HG03378 (cell line): ENCODE data around the gene UBE3B.
"Not testable (repeated sequence)": the region's sequence is repeated elsewhere in the genome, so short reads cannot be mapped to it uniquely, and the experiment has no call there.

Source experiments
- ATAC-seq: cut with Tn5 transposase; IDR thresholded peaks from one replicate; pipeline ENCODE4 v1.9.1; 2021; ENCODE audit warnings: mild to moderate bottlenecking, moderate library complexity; ENCODE audit not compliant: unreplicated experiment

UBE3B gene

DNA sequence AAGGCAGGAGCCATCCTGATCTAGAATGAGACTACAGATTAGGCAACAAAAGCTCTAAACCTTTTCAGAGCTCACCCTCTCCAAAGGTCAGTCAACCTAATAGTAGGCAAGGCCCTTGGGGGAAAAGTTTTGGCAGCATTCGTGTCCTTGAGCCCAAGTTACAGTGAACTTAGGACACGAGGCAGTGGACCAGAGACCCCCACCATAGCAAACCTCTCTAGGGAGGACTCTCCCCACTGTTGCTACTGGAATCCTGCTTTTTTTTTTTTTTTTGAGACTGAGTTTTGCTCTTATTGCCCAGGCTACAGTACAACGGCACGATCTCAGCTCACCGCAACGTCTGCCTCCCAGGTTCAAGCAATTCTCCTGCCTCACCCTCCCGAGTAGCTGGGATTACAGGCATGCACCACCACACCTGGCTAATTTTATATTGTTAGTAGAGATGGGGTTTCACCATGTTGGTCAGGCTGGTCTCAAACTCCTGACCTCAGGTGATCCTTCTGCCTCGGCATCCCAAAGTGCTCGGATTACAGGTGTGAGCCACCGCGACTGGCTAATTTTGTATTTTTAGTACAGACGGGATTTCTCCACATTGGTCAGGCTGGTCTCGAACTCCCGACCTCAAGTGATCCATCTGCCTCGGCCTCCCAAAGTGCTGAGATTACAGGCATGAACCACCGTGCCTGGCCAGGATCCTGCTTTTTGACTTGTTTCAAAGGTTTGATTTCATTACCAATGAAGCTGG lies 3.7 kb upstream of the UBE3B start:
- ATAC-seq = not testable (repeated sequence)

DNA sequence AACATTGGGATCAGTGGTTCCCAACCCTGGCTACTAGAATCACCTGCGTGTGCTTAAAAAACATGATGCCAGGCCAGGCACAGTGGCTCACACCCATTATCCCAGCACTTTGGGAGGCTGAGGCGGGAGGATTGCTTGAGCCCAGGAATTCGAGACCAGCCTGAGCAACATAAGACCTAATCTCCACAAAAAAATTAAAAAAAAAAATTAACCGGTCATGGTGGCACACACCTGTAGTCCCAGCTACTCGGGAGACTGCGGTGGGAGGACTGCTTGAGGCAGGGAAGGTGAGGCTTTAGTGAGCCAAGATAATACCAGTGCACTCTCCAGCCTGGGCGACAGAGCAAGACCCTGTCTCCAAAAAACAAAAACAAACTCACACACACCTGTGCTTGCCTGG lies 2.3 kb upstream of the UBE3B start:
- ATAC-seq = no peak

DNA sequence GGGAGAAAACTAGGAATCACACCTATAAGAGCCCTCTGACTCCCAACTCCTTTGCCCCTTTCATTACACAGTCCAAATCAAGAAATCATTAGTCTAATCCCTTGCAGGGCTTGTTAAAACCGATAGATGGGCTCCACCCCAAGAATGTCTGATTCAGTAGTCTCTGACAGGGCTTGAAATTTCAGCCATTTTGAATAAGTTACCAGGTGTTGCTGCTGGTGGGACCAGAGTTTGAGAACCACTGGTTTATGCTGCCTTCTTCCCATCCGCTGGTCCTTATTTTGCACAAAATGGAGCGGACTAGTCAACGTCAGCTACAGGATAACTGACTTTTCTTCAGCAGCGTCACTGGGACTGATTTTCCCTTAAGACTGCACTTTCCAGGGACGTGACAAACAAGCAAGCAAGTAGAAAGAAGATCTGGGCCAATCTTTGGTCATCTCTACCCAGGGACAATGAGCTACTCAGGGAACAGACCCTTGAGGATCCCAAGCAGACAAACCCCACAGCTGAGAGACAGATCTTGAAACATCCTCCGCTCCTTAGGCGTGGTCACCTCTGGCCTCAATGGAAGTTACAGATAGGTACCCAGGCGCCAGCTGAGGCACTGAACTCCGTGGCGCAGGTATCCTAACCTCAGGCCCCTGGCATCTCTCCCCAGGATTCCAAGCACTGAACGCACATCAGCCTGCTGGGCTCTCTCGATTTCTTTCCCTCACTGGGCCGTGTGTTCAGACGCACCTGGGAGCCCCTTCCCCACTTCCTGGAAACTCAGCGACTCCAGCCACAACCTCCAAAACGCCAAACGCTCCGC lies 1.2 kb upstream of the UBE3B start:
- no peak for ATAC-seq

DNA sequence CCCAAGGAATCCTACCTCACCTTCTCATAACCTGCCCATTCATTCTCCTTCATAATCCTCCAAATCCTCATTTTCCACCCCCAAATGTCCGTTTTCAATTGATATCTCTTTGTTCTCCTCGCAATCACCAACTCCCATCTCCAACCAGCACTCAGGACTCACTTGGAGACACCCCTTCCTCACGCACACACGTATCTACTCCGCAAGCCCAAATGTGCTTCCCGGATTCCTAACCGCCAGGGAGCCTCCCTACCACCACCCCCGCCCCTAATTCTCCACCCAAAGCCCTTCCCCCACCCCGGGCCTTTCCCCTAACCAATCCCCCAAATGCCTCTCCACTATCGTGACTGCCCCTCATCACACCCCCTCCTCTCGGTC lies 638 bp upstream of the UBE3B start:
- no peak for ATAC-seq

DNA sequence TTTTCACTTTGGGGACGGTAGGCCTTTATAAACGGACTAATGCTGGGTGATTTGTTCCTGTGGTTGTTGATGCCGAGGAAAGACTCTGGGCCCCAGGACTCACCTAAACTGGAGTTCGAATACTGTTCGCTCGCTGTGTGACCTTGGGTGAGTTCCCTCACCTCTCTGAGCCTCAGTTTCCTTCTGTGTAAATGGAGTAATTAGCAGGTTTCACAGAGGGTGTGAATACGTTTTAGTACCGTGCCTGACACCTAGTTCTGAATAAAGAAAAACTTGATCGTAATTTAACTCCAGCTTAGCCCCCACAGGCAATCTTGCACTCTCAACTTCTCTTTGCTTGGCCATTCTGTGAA lies 505 bp downstream of the UBE3B start:
- no peak for ATAC-seq

DNA sequence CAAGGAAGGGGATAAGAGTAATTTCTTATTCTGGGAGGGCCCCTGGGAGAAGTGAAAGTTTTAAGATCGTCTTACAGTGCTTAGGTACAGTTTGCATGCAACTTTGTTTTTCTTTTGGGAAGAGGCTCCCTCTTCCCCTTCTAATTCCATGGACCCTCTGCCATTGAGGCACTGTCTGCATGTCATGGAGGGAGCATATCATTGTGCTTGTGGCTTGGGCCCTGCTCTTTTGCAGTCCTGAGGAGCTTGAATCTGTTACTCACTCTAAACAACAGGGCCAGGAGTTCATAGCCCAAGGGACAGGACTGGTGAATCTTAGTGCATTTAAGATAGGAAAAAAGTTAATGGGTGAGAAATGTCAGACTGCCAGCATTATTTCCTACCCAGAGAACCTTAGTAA lies 2.3 kb downstream of the UBE3B start:
- ATAC-seq = no peak

DNA sequence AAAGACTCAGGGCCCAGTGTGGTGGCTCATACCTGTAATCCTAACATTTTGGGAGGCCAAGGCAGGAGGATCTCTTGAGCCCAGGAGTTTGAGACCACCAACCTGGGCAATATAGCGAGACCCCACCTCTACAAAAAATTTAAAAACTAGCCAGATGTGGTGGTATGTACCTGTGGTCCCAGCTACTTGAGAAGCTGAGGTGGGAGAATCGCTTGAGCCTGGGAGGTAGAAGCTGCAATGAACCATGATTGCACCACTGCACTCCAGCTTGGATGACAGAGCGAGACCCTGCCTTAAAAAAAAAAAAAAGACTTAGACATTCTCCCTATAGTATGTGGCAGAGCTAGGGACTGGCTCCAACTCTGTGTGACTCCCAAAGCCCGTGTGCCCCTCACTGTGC lies 2.9 kb downstream of the UBE3B start:
- ATAC-seq = no peak

DNA sequence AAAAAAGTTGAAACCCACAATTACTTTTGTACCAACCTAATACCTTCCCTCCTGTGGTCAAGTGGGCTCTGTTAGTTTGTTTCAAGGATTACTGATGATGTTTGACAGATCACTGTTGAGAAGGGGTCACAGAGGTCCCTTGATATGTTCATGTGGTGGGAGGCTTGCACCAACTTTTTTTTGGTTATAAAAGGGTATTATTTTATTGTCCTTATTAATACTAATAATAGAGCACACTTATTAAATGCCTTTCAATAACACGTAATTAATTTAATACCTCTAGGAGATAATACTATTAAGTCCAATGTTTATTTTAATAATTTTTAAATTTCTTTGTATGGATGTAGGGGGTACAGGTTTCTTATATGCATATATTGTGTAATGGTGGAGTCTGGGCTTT lies 4.4 kb downstream of the UBE3B start:
- no peak for ATAC-seq

DNA sequence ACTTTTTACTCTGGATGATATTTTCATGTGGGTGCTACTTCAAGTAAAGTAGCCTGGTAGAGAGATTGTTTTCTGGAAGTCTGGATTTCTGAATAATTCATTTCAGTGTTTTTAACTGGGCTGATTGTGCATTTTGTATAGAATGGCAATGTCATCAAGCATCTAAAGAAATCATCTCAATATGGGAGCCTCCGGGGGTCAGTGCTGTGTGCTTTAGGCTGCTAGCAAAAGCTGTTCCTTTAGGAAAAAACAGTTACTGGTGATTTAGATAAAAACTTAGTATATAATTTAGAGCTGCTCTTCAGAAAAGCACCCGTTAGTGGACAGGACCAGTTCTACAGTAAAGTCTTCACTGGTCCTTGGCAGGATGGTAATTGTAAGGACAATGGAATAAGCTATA lies 5.1 kb downstream of the UBE3B start:
- ATAC-seq = no peak

DNA sequence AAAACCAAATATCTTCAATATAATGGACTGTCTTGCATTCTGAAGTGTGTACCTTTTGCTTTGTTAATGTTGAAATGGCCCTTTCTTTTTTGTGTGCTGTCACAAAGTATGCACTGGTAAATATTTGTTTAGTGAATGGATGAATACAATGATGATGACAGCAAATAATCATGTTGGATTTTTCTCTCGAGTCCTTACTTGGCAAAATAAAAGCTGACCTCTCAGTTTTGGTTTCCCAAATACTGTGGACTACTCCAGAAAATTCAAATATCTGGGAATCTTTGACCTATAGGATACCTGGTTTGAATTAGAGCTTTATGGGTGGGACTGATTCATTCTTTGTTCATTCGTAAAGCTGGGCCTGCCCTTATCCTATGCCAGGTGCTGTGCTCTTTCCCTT lies 5.5 kb downstream of the UBE3B start:
- no peak for ATAC-seq

DNA sequence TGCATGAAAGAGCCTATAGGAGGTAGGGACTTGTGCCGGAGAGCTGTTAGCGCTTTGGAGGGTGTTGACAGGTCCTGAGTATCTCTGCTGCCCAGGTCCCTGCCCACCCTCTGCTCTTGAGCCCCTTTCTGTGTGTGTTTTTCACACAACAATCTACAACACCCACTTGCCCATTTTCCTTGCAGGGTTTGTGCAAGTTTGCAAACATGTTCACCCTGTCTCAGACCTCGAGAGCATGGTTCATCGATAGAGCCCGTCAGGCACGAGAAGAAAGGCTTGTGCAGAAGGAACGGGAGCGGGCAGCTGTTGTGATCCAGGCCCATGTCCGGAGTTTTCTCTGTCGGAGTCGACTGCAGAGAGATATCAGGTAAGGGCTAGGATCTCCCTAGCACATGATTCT lies 5.9 kb downstream of the UBE3B start:
- no peak for ATAC-seq

DNA sequence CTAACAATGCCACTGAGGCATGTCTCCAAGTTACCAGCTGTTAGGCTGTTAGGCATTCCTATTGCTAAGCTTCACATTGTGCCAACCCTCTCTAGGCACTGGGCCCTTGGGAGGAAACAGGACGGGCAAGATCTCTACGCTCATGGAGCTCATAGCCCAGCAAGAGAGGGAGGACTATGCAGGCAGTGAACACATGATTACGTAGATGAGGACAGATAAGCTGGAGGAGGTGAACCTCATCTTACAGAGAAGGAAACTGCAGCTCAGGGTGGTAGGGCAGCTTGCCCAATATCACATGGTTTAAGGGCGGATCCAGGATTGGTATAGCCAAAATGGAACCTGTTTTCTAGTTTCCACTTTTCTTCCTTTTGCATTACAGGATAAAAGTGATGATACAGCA lies 7.8 kb downstream of the UBE3B start:
- no peak for ATAC-seq

DNA sequence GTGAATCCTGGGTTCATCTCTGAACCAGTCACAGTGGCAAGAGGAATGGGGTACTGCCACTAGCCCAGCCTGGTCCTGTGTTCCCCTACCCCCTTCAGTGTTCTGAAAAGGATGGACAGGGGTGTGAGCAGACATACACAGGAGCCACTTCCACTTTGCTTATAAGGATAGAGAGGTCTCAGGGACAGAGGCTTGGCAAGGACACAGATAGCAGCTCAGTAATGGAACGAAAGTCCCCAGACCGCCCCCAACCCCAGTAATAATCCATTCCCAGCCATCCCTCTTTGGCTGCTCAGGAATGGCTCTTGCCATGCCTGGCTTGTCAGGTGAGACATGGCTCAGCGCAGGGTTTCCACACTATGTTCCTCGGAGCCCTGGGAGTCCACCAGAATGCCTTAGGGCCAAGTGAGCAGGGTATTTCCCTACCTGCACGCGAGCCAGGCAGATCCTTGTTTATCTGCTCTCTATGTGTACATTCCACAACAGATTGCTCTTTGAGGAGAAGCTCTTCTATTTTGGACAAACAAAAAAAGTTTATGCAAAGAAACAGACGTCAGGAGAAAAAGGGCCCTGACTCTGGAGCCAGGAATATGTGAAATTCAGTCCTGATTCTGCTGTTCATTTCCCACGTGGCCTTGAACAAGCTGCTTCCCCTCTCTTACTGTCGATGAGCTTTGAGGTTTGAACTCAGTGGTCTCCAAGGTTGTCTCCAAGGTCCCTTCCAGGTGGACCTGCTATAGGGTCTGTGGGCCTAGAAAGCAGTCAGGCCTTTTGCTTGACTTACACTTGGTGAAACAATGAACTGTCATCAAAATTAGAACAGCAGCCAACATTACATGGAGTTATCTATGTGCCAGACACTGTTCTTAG lies 10.0 kb downstream of the UBE3B start:
- ATAC-seq = no peak

DNA sequence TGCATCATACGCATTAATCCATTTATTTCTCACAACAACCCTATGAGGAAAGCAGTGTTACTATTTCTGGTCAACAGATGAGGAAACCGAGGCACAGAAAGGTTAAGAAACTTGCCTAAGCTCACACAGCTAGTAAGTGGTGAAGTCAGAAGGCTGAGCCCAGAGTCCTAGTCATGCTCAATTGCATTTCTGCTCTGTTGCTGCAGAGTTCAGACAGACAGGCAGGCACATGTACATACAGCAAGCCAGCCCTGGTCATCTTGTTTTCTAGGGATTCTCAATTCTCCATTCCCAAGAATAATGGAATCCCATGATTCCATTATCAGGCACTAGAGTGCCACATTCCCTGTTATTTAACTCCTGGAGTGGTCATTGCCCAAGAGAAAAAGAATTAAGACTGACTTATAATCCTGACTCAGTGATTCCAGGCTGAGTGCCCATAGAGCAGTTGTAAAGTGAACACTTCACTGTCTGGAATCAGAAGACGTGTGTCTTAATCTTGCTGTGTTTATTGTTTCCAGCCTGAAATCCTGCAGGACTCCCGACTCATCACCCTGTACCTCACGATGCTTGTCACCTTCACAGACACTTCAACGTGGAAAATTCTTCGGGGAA lies 10.7 kb downstream of the UBE3B start:
- no peak for ATAC-seq

DNA sequence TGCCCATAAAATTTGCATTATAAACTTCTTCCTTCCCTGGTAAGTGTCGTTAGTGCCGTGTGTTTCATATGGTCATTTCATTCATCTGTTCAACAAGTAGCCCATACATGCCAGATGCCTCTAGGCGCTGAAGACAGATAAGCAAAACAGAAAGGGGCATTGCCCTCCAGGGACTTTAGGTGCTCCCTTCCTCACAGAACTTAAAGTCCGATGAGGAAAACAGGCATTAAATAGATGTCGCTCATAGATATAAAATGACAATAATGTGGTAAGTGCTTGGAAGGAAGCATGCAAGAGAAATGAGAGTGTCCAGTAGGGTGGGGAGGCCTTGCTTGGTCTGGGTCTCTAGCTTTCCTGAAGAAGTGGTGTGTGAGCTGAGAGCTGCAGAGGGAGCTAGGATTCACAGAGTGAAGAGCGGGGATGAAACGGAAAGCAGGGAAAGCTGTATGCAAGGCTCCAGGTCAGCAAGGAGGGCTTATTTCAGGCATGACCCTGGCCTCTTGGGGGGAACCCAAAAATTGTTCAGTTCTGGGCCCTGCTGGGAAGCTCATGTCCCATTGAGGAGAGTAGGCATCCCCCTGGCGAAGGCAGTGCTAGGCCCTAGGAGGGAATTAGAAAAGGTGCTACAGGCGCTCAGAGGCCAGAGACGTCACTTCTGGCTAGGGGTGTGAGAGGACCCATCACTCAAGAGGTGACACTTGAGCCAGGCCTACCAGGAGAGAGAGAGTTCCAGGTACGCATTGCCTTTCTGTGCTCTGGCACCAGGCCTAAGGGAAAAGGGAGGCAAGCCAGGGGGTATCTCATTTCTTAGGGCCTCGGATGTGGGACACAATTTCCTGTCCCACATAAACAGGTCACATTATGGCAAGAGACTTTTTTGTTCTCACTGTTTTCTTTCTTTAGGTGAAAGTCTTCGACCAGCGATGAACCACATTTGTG lies 11.9 kb downstream of the UBE3B start:
- ATAC-seq = no peak

DNA sequence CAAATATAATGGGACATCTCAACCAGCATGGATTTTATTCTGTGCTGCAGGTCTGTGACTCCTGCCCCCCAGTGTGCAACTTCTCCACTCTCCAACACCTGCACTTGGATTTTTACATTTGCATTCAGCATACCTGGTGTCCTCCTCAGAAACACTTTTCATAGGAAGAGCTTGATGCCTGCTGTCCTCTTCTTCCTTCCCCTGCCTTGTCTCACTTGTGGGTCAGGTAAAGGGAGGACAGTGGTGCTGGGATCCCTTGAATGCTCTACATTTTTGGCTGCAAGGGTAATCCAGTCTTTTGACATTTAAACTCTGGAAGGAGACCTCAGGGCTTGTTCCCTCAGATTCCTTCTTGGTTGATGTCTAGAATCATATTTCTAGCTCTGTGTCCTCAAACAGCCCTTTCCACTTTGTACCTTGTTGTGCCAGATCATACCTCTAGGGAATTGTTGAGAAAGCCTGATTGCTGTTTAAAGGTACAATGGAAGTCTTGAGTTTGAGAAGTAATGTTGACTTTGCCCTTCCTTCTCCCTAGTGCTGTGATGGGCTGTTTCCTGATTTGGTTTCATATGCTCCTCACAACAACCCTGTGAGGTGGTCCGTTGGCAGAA lies 12.6 kb downstream of the UBE3B start:
- no peak for ATAC-seq

DNA sequence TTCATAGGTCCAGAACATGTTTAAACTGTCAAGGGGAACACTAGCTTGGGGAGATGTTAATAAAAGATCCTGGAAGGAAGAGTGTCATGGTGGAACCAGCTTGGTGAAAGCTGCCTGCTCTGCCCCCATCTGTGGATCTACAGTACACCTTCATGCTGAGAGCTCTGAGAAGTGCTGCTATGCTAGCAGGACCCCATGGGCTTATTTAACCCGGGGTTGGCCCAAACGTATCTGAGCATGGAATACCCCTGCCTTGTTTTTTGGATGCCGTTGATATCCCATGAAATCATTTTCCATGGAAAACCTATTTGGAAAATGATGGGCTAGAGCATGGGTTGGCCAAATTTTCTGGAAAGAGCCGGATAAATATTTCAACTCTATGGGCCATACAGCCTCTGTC lies 14.2 kb downstream of the UBE3B start:
- ATAC-seq = no peak

DNA sequence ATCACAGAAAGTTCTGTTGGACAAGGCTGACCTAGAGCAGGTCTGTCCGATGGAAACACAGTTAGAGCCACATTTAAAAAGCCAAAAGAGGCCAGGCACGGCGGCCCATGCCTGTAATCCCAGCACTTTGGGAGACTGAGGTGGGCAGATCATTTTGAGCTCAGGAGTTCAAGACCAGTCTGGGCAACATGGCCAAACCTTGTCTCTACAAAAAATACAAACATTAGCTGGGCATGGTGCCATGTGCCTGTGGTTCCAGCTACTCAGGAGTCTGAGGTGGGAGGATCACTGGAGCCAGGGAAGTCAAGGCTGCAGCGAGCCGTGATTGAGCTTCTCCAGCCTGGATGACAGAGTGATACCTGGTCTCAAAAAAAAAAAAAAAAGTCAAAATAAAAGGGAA lies 14.9 kb downstream of the UBE3B start:
- ATAC-seq = no peak

DNA sequence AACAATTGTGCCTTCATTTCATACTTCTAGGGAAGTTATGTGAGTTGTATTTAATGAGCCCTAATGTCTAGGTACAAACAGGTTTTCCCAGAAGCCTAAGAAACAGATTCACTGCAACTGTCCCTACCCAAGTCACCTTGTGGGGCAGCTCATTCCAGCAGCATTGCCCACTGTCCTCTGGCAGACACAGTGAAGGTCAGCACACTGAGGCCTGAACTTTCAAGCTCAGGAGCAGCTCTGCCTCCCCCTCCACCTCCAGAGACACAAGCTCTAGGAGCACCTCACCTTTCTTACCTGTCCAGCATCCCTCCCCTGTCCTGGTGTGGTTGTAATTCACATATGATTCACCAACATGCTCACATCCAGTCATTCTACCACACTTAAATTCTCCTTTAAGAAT lies 15.7 kb downstream of the UBE3B start:
- ATAC-seq = no peak

DNA sequence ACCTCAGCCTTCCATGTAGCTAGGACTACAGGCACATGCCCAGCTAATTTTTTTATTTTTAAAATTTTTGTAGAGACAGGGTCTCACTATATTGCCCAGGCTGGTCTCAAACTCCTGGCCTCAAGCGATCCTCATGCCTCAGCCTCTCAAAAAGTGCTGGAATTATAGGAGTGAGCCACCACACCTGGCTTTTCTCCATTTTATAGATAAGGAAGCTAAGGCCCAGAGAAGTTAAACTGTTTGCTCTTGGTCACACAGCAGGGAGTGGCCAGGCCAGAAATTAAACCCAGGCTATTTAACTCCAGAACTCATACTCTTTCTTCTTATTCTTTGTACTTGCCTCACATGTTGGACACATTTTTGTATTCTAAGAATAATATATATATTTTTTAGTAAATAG lies 16.5 kb downstream of the UBE3B start:
- no peak for ATAC-seq
